ENCODE results near the gene MIOS.

DNA sequence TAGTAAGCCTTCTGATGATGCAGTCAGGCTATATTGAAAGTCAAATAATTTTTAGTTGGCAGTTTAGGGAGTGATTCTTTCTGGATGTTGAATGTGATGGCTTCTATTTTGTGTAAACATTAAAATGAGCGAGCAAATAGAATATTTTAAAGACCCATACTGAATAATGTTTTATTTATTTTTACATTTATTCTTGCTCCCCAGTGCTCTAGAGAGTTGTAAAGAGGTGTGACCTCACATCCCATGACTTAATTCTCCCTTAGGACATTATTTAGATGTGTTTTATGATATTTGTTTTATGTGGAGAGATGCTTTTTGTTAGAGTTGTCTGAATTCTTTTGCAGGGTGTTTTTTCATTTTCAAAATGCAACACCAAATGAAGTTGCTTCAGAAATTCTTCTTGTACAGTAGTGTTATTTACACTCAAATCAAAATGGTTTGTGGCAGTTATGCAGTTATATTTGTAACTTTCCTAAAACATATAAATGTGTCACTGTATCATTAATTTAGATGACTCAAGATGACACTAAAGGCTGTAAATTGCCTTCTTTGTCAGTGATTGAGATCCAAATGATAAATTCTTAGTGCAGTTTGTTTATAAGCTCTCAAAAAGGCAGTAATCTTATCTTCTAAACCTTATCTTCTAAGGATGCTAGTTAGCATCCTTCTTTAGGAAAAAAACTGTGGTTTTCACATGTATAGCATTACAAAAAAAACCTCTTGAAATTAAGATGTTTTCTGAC is 86.3 kb downstream of the MIOS start:
- TF ChIP-seq, protein P1, sequence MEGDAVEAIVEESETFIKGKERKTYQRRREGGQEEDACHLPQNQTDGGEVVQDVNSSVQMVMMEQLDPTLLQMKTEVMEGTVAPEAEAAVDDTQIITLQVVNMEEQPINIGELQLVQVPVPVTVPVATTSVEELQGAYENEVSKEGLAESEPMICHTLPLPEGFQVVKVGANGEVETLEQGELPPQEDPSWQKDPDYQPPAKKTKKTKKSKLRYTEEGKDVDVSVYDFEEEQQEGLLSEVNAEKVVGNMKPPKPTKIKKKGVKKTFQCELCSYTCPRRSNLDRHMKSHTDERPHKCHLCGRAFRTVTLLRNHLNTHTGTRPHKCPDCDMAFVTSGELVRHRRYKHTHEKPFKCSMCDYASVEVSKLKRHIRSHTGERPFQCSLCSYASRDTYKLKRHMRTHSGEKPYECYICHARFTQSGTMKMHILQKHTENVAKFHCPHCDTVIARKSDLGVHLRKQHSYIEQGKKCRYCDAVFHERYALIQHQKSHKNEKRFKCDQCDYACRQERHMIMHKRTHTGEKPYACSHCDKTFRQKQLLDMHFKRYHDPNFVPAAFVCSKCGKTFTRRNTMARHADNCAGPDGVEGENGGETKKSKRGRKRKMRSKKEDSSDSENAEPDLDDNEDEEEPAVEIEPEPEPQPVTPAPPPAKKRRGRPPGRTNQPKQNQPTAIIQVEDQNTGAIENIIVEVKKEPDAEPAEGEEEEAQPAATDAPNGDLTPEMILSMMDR (IDR thresholded peaks at IDR 0.05): no peak
- no peak for TF ChIP-seq POLR2A (IDR thresholded peaks at IDR 0.05)
